LHCN-M2 (cell line): ENCODE results near the gene TCERG1. TPM values are rescaled to one million over a fixed set of nuclear protein-coding genes. Genes with fewer than 3 reads are reported as not detected.
"Not testable (repeated sequence)": the region's sequence is repeated elsewhere in the genome, so short reads cannot be mapped to it uniquely, and the experiment has no call there.

Experiments used
- DNase-seq: peaks from one replicate; pipeline ENCODE4 v3.0.0-alpha.2; 2012; ENCODE audit warnings: low read depth
- total RNA-seq: library from RNA; depleted of rRNA; stranded (reverse); fragments of >200 nt; gene quantifications from 2 replicates; pipeline ENCODE4 v1.2.3, GENCODE V29; 2014

TCERG1 gene
- total RNA-seq, 1 experiment from 2014 or later, result 50.3 TPM

DNA sequence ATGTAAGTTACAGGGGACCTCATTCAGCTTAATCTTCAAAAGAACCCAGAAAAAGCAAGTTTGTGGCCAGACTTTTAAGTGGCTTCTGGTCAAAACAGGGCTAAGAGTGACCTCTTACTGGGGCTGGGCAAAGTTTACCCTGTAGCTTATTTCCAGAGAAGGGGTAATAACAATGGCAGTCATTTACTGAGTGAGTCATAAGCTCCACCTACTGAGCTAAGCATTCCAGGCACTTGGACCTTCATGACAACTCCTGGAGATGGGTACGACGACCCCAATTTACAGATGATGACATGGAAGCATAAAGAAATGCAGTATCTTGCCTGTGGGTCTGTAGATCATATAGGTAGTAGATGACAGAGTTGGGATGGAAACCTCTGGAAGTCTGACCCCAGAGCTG, 73.6 kb downstream of the TCERG1 start:
- no peak for DNase-seq

DNA sequence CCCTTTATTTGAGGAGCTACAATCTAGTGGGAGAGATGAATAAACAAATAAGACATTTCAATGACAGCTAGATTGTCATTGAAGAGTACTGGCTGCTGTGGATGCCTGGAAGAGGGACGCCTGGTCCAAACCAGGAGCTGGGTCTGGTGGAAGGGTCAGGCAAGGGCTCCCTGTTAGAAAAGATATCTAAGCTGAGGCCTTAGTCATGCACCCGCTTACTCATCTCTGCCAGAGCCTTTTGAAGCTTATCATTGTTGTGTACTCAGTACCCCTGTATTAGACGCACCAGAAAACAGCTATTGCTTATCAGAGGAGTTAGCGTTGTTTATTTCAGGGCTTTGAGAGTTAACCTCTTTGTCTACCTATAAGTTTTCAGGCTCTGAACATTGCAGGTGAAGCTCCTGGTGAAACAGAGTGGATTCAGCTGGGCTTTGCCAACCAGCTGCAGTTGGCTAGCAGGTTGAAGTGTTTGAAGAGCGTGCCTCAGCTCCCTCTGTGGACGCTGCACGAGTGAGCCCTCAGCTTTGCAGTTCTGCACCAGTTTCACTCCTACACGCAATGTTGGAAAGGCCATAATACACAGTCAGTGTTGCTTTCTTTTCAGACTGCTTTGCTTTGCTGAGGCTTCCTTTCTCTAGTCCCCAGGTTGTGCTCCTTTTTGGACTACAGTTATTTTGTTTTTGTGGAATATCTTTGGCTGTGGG, 74.4 kb downstream of the TCERG1 start:
- no peak for DNase-seq

DNA sequence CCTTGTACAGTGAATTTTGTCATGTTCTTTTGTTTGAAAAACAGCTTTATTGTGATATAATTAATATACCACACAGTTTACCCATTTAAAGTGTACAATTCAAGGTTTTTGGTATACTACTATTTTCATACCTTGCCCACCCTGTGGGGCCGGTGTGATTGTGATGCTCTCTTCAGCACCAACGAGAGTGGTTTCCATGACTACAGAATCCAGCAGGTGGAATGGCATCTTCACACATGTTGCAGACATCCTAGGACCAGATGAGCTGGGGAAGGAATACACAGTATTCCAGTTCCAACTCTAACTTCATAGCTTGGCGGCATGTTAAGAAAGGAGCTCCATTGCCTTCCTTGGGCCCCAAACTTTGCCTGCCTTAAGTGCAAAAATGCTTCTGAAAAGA, 76.6 kb downstream of the TCERG1 start:
- DNase-seq, result no peak

DNA sequence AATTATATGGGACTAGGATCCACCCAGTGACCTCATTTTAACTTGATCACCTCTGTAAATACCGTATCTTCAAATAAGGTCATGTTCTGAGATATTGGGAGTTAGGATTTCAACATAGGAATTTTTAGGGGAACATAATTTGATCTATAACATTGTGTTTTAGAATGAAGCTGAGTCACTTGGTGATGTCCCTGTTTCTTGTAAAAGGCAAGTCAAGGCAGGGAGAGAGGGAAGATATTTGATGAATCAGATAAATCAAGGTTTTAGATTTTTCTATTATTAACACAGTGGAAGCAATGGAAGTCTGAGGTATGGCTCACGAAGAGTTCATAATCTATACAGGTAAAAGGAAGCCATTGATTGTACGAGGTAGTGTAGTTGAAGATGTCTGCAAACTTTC, 80.7 kb downstream of the TCERG1 start:
- DNase-seq, result no peak

DNA sequence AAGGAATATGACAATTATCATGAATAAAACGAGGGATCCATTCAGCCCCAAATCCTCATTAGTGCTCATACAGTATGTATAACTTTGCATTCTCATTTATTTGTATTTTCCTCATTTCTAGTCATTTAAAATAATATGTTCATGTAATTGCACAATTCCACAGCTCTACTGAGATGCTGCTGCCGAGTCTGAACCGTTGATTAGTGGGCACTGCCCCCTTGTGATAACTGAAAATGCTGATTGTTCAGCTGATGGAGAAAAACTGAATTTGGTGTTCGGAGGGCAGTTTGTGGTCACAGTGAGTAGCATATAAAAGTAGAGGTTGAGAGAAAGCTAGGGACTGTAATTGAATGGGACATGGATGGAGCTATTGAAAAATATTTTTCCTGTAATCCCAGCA, 81.1 kb downstream of the TCERG1 start:
- peak; percentile 21 for DNase-seq

DNA sequence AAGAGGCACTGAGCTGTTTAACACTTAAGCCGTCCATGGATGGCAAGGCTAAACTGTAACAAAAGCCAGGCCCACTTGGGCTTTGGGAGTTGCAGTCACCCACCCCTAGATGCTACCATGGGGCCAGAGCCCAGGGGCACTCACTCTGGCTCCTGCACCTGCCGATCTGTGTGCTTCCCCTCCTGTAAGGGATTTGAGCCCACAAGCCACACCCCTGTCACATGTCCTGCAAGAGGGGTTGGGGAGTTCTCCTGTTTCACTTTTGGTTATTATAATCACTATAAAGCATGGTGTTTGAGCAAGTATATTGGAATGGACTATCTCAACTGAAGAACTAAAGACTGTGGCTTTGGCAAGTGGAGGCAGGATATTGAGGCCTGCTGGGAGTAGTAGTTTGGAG, 82.9 kb downstream of the TCERG1 start:
- DNase-seq, result no peak

DNA sequence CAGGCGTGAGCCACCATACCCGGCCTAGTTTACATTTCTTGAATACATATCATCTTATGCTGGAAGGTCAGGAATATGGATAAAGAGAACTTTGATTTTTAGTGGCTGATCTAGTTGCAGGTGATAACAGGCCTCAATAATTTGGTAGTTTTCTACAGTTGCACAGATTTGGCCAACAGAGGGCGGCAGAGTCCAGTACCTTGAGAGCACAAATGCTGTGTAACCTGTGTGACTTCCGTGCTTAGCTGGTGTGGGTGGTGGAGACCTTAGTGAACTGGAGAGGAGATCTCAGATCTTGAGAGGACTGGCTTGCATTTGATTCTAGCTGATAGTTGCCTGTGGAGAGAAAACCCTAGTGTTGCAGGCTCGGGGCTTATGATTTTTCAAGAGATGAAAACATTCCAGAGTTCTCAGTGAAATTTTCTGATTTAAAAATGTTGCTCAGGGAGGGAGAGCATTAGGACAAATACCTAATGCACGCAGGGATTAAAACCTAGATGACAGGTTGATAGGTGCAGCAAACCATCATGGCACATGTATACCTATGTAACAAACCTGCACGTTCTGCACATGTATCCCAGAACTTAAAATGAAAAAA, 86.2 kb downstream of the TCERG1 start:
- peak; percentile 51 for DNase-seq

DNA sequence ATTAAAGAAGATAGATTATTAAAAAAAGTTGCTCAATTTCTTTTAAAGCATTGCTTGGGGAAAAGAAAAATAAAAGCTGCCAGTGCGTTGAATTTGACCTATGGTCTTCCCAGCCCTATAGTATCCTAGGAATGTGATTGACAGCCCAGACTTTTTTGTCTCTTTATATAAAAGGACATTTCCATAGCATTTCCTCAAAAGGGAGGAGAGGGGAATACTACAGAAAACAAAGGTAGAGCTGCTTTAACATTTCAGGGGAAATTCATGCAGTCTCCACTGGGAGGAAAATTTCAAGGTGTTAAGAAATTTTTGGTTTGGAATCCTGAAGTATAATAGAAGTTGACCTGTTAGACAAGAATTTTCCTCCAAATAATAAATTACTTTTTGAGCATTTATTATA, 86.7 kb downstream of the TCERG1 start:
- no peak for DNase-seq

DNA sequence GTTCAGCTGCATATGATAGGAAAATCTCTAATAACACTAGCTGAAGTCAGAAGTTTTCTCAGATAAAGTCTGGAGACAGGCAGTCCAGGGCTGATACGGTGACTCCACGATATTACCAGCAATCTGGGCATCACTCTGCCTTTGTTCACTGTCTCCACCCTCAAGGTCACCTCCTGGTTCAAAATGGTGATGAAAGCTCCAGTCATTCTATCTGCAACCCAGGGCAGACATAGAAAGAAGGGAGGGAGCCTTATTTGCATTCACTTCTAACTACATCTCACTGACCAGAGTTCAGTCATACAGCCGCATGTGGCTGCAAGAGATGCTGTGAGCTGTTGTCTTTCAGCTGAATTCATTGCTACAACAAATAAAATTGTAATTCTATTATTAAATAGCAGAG, 91.3 kb downstream of the TCERG1 start:
- DNase-seq, result no peak

DNA sequence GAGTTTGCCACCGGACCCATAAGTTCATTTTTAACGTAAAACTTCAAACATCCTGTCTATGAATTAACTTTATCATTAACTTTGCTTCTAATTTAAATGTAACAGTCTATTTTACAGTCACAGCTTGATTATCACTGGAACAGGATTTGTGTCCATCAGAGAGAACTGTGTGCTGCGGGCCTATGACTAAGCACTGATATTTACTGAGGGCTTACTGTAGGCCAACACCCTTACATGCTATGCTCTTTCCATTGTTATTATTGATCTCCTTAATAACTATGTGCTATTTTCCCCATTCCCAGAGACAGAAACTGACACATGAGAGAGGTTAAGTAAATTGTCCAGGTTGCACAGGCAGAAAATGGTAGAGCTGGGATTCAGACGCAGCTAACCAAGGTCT, 92.8 kb downstream of the TCERG1 start:
- no peak for DNase-seq

DNA sequence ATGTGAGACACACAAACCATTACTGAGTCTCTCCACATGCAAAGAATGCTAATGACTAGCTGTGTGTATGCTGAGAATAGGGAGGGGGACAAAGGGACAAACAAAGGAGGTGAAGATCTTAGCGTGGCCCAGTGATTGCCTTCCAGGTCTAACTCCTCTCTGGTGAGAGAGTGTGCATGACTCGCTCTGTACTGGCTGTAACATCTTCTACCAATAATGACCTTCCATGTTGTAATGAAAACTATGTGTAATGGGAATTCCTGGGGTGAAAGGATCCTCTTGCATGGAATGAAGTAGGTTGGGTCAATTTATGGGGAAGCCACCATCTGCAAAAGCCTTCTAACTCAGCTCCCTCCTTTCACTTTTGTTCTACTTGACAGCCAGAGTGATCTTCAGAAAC, 93.3 kb downstream of the TCERG1 start:
- no peak for DNase-seq

DNA sequence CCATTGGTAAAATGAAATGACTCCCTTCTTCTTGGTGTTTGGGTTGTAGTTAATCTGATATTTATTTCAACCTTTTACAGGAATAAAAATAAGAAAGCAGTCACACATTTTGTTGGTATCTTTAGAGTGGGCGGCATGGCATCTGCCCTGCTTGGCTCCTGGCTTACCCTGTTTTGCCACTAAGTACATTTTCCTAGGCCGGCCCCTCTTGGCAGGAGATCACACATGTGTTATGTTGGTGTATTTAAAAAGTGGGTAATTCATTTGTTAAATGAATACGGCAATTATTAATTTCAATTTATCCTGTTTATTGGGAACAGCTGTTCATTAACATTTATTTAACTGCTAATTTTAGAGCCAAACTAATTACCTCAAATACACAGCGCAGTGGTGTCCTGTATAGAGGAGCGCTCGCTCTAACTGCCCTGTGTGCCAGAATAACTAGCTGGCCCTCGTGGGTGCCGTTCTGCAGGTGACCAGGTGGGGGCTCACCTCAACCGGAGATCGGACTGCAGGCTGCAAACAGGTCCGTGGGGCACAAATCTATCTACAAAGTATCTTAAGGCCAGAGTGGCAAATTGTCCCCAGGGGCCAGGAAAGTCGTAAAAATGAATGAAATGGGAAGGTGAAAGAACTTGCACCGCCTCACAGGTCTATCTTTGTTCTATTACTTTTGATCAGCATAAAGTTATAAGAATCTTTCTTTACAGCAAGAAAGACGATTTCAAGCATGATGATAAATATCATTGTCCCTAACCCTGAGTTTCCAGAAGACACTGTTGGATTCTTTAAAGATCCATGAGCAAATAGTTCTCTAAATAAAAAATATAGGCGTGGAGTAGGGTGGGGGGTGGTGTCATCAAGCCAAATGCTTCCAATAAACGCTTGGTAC, 95.1 kb downstream of the TCERG1 start:
- DNase-seq, result peak; percentile 28

DNA sequence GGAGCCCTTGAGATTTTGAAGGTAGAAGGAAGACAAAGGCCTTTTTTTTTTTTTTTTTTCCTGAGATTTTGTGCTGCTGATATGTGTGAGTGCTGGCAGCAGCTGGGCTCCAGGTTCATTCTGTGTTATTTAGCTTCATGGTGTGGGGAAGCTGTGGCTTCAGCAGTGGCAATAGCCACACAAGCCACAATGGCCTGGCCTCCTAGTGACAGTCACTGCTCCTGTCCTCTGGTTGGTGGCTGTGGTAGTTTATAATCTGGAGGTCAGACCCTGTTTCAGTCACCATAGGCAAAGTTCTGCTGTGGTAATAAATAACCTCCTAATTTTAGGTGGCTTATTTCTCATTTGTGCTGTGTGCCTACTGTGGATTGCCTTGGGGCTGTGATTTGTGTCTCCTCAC, 97.1 kb downstream of the TCERG1 start:
- DNase-seq, result no peak

DNA sequence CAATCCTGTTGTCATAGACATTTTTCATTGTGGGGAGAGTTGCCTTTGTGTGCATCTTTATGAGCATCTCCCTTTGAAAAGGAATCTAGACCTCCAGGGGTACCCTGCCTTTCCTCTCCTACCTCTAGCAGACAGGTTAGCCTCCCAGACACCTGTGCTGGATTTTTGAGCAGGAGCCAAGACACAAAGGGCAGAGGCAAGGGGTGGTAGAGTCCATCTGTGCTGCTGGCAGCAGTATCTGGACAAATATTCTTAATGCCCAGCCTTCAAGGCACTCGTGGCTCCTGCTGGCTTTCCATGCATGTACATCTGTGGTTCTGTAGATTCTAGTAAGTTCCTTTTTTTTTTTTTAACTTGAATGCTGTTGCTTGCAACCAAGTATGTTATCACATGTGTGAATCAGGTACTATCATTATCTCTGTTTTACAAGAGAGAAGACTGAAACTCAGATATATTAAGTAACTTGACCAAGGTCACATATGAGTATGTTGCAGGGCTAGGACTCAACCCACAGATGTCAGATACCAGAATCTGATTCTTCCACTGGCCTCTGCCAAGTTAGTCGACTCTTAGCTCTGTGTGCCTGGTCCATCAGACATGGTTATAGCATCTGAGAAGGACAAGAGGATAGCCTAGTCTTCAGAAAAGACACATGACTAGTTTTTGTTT, 101.8 kb downstream of the TCERG1 start:
- no peak for DNase-seq

DNA sequence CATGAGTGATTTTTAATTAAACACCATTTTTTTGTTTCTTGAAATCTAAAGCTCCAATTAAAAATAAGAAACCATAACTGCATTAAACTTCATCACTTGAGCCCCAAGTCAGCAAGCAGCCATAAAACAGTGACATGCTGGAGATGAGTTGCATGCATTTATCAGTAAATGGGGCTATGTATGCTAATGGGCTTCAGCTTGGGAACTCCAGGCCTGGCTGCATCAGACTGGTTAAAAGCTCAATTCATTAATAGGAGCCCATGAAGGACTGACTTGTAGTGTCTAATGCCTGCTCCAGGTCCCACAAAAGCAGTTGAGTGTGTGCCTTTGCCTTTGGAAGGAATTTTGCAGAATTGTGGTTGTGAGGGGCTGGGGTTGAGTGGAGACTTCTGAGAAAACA, 102.5 kb downstream of the TCERG1 start:
- no peak for DNase-seq

DNA sequence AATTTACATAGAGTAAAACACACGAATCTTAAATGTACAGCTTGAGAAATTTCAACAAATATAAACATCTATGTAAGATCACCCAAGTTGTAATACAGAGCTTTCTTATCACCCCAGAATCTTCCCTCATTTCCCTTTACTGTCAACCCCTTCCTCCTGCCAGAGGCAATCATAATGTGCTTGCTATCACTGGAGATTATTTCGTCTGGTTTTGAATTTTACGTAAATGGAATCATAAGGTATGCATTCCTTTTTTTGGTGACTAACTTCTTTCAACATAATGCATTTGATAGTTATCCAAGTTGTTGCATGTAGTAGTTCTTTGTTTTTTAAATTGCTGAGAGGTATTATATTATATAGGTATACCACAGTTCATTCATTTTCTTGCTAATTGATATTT, 106.3 kb downstream of the TCERG1 start:
- DNase-seq, result no peak

DNA sequence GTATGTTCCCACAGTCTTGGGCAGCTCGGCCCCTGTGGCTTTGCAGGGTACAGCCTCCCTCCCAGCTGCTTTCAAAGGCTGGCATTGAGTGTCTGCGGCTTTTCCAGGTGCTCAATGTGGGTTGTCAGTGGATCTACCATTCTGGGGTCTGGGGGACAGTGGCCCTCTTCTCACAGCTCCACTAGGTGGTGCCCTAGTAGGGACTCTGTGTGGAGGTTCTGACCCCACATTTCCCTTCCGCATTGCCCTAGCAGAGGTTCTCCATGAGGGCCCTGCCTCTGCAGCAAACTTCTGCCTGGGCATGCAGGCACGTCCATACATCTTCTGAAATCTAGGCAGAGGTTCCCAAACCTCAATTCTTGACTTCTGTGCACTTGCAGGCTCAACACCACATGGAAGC, 109.8 kb downstream of the TCERG1 start:
- not testable (repeated sequence) for DNase-seq

DNA sequence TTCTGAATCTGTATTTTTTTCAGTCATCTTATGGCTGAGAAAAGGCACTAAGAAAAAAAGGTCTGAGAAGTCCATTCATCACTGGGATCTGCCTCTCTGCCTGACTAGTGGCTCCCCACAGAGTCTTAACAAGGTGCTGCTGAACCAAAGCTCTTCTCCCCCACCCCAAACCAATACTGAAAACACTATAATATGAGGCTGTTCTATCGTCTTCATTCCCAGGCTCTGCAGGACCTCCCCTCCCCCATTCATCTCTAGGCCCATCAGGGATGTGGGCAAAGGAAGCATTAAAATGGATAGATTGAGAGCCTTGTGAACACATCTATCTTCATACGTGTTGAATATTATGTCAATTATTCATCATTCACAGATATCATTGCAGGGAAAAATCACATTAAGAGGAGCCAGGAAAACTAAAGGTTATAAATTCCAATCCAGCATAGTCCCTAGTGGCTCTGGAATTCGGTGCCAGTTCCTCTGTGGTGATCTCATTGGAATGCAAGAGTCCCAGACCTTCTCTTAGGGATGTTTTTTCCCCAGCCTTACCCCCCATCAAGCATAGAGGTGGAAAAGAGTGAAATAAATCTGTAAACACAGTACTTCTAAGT, 113.2 kb downstream of the TCERG1 start:
- peak; percentile 8 for DNase-seq
